Thoracic aorta (tissue), 2 donors: ENCODE data around the gene ZNF322. TPM values are rescaled to one million over a fixed set of nuclear protein-coding genes. Genes with fewer than 3 reads are reported as not detected.

Experiments used
- ATAC-seq: fragments of 150-250 bp; one replicate; pipeline ENCODE4 v1.8.0; 2017; ENCODE audit warnings: low read depth; ENCODE audit not compliant: insufficient number of reproducible peaks, low FRiP score
- DNase-seq: peaks from one replicate; pipeline ENCODE4 v3.0.0-alpha.2; 2020; ENCODE audit warnings: low spot score
- H3K27ac ChIP-seq, 2 donors: fragments of 200-600 bp; sonication (generic); 1 replicate in 1 of 2; 2 replicates in 1 of 2; pipeline ENCODE4 v1.5.1; 2016; ENCODE audit warnings: mild to moderate bottlenecking in 2 of 2, moderate library complexity in 2 of 2
- H3K27me3 ChIP-seq: fragments of 200-600 bp; sonication (generic); replicated peaks from 2 replicates; pipeline ENCODE4 v1.6.0; 2016; ENCODE audit warnings: mild to moderate bottlenecking; ENCODE audit not compliant: insufficient read depth
- H3K36me3 ChIP-seq: fragments of 200-600 bp; sonication (generic); one replicate; pipeline ENCODE4 v1.5.1; 2016
- H3K4me1 ChIP-seq, 2 donors: fragments of 200-600 bp; sonication (generic); 1 replicate in 1 of 2; 2 replicates in 1 of 2; pipeline versions ENCODE4 v1.5.1 to v1.6.0; 2016; ENCODE audit warnings: low read depth in 2 of 2, mild to moderate bottlenecking in 1 of 2; ENCODE audit not compliant: control insufficient read depth in 1 of 2
- H3K4me3 ChIP-seq: fragments of 200-600 bp; sonication (generic); 2 replicates; pipeline ENCODE4 v1.5.1; 2016; ENCODE audit warnings: mild to moderate bottlenecking
- H3K9me3 ChIP-seq: fragments of 200-600 bp; sonication (generic); 2 replicates; pipeline ENCODE4 v1.5.1; 2016
- CTCF ChIP-seq: fragments of 200-600 bp; sonication (generic); IDR thresholded peaks from one replicate; pipeline ENCODE4 v1.5.1; 2019; ENCODE audit warnings: antibody characterized with exemption
- total RNA-seq, 2 donors: library from RNA; depleted of rRNA; stranded (reverse); fragments of >200 nt; gene quantifications; one replicate each; pipeline versions ENCODE4 v1.1.0 to v1.2.3, GENCODE V29; 2016

Gene ZNF322
- total RNA-seq, 2 donors from 2014 or later: 18.1 to 18.6 TPM

DNA sequence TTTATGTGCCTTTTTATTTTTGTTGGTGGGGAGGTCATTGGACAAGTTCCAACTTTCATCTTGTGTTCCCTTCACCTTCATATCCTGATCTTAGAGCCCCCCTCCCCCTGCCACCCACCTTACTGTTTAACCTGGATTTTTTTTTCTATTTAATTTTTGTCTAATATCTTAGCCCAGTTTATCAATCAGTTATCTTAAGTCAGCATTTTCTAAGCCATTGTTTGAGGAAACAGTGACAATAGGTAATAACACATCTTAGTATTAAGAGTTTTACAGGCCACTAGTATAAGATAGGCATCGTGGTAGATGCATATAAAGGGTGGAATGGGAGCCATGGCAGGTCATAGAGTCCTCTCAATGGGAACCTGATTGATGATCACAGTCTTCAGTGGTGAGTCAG is 60.4 kb downstream of the ZNF322 start:
- Histone ChIP-seq H3K4me3 (no peak overlapping the region), H3K27me3 (no peaks in the 10 kb centered on the region), H3K9me3 (no peaks in the 10 kb centered on the region), H3K27ac (no peak overlapping the region), H3K36me3 (peaks cover 7% of the 10 kb centered on the region), H3K4me1 (peaks cover 6 to 15% of the 10 kb centered on the region in 2 donors)
- DNase-seq (no peak), ATAC-seq (no peak)
- no peak for TF ChIP-seq CTCF

DNA sequence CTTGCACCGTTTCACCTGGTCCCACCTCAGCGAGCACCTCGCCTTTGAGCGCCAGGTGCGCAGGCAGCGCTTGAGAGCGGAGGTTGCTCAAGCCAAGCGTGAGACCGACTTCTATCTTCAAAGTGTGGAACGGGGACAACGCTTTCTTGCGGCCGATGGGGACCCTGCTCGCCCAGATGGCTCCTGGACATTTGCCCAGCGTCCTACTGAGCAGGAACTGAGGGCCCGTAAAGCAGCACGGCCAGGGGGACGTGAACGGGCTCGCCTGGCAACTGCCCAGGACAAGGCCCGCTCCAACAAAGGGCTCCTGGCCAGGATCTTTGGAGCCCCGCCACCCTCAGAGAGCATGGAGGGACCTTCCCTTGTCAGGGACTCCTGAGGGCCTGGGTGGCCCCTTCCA is 61.3 kb downstream of the ZNF322 start:
- Histone ChIP-seq H3K9me3 (no peaks in the 10 kb centered on the region), H3K4me3 (no peak overlapping the region), H3K27me3 (no peaks in the 10 kb centered on the region), H3K4me1 (peaks cover 6 to 15% of the 10 kb centered on the region in 2 donors), H3K36me3 (peaks cover 7% of the 10 kb centered on the region), H3K27ac (no peak overlapping the region)
- DNase-seq (no peak), ATAC-seq (no peak)
- no peak for TF ChIP-seq CTCF

GRCh38 chr6:26597821-26598220 is 61.7 kb downstream of the ZNF322 start:
- H3K36me3 ChIP-seq: peaks cover 7% of the 10 kb centered on the region
- H3K4me1 ChIP-seq: peaks cover 6 to 15% of the 10 kb centered on the region in 2 donors
- H3K9me3 ChIP-seq: no peaks in the 10 kb centered on the region
- no peaks in the 10 kb centered on the region for H3K27me3 ChIP-seq
- peak overlapping the region in 1 of 2 donors; percentile 68 for H3K27ac ChIP-seq
- ATAC-seq (no peak), DNase-seq (no peak)
- no peak for TF ChIP-seq CTCF
- peak overlapping the region; percentile 79 for H3K4me3 ChIP-seq

DNA sequence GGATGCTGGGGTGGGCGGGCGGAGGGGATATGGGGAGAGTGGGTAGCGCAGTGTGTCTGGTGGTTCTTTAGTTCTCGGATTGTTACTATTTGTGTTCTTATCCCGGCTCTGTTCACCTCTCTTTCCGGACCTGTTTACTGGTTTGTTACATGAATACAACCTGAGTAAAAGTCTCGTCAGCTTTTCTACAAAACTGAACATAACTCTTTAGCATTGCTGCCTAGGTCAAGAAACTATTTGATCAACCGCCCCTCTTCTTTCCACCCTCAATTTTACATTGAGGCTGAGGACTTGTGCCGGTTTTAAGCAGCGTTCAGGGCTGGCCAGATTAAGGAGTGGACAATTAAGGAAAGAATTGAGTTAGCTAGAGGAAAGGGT is 62.2 kb downstream of the ZNF322 start:
- ATAC-seq (no peak), DNase-seq (no peak)
- TF ChIP-seq CTCF: no peak
- peak overlapping the region; percentile 79 for H3K4me3 ChIP-seq
- H3K36me3 ChIP-seq: peaks cover 7% of the 10 kb centered on the region
- no peaks in the 10 kb centered on the region for H3K27me3 ChIP-seq
- H3K4me1 ChIP-seq: peaks cover 6 to 15% of the 10 kb centered on the region in 2 donors
- peak overlapping the region; percentile 68 to 87 for H3K27ac ChIP-seq
- no peaks in the 10 kb centered on the region for H3K9me3 ChIP-seq

- peak; percentile 97 for DNase-seq
- no peaks in the 10 kb centered on the region for H3K27me3 ChIP-seq
- H3K36me3 ChIP-seq: peaks cover 7% of the 10 kb centered on the region
- peak within 1 kb of the TSS; percentile 79 for H3K4me3 ChIP-seq
- ATAC-seq: peak; percentile 97
- H3K27ac ChIP-seq: peak within 1 kb of the TSS; percentile 68 to 87
- no peaks in the 10 kb centered on the region for H3K9me3 ChIP-seq
- H3K4me1 ChIP-seq: peaks cover 6 to 15% of the 10 kb centered on the region in 2 donors
- TF ChIP-seq CTCF: no peak
These were observed 62.8 kb downstream of the ZNF322 start, which contains the start of gene ABT1 for GRCh38 chr6:26596579-26597388. Gene ABT1 (plus strand): TSS chr6:26596953. CDS start chr6:26596983, 30 bp downstream.
